C4-2B (cell line): ENCODE results near the gene IFT81.

Source experiments
- ZFX ChIP-seq: fragments of 450-650 bp; IDR thresholded peaks from 2 replicates; pipeline ENCODE4 v1.6.1; 2017
- TF ChIP-seq, protein P1 (sequence below): fragments of 450-650 bp; conservative IDR thresholded peaks from 2 replicates; pipeline ENCODE4 v1.5.1; 2017; ENCODE audit warnings: mild to moderate bottlenecking

DNA sequence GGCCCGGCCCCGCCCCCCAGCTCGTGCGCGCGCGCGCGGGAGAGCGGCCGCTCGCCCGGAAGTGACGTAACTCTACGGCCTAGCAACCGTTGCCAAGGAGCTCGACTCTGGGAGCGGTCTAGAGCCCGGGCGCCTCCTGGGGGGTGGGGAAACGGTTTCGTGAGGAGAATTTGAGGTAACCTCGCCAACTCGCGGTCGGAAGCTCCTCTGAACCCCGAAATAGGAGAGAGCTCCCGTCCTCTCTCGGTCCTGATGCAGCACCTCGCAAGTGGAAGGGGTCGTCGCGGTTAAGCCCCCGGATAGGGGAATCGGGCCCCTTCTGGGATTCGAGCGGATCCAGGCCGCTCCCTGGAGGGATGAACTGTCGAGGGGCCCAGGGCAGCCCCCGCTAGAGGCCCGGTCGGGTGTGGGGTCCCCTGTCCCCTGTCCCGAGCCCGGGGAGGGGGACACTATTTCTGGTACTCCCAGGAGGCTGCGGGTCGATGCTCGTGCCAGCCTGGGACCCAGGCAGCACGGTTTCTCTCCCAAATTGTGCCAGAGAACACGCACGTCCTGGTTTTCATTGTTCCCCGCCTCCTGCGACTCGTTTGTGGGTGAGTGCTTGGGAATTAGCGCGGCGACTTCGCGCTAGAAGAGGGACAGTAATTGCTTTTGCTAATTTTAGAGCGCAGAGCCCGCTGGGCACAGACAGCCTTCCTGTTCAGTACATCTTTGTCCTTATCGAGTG lies at the start of gene IFT81:
- TF ChIP-seq, protein P1, sequence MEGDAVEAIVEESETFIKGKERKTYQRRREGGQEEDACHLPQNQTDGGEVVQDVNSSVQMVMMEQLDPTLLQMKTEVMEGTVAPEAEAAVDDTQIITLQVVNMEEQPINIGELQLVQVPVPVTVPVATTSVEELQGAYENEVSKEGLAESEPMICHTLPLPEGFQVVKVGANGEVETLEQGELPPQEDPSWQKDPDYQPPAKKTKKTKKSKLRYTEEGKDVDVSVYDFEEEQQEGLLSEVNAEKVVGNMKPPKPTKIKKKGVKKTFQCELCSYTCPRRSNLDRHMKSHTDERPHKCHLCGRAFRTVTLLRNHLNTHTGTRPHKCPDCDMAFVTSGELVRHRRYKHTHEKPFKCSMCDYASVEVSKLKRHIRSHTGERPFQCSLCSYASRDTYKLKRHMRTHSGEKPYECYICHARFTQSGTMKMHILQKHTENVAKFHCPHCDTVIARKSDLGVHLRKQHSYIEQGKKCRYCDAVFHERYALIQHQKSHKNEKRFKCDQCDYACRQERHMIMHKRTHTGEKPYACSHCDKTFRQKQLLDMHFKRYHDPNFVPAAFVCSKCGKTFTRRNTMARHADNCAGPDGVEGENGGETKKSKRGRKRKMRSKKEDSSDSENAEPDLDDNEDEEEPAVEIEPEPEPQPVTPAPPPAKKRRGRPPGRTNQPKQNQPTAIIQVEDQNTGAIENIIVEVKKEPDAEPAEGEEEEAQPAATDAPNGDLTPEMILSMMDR: no peak
- peak; percentile 65 for TF ChIP-seq ZFX
